NCI-H2227 (cell line): ENCODE data around the gene SLC25A45.

Experiments used
- DNase-seq: peaks from one replicate; lab custom pipeline; 2025; ENCODE audit not compliant: unreplicated experiment; lab: John Stamatoyannopoulos, UW

The SLC25A45 gene

GRCh38 chr11:65404638-65405339 lies 22.3 kb upstream of the SLC25A45 start:
- no peak for DNase-seq

DNA sequence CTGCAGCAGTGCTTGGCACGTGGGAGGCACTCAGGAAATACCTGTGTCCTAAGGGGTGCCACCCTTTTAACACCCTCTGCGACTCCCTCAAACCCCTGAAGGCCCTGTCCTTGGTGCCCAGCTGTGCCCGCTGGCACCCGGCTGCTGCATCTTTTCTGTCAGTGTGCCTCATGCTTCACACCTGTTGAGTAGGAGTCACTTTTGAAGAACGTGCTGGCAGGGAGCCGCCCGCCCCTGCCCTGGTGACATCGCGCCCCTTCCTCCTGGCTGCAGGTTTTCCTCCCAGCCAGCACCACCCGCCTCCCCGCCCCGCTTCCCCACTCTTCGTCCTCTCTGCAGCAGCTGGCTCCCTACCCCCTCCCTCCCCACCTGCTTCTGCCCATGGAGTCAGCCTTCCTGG lies 21.8 kb upstream of the SLC25A45 start:
- DNase-seq = no peak

DNA sequence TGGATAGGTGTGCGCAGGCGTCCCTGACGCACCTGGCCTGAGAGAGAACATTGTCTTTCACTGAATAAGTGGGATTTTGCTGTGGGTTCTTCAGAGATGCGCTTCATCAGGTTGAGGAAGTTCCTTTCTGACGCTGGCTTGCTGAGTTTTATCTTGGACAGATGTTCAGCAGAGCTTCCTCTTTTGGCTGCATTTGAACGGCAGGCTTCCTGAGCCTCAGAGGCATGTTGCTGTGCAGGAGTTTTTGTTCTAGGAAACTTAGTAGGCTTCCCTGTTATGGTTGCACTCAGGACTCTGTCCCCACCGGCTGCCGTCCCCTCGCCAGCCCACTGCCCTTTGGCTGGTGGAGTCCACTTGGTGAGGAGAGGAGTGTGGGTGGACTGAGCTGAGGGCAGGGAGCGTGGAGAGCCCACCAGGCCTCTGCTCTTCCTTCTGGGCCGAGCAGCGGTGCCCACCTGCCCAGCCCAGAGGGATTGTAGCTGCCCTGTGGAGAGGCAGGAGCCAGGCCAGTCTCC lies 21.2 kb upstream of the SLC25A45 start:
- no peak for DNase-seq

GRCh38 chr11:65402790-65403189 lies 20.3 kb upstream of the SLC25A45 start:
- no peak for DNase-seq

DNA sequence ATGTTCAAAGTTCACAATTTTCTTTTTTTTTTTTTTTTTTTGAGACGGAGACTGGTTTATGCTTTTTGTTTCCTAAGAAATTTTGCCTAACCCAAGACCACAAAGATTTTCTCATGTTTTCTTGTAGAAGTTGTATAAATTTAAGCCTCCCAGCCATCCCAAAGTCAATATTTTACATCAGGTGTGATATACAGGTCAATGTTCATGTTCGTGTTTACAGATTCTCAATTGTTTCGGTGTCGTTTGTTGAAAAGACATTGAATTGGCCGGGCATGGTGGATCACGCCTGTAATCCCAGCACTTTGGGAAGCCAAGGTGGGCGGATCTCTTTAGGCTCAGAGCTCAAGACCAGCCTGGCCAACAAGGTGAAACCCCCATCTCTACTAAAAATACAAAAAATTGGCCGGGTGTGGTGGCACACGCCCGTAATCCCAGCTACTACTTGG lies 19.4 kb upstream of the SLC25A45 start:
- DNase-seq = no peak

GRCh38 chr11:65401073-65401802 lies 18.8 kb upstream of the SLC25A45 start:
- DNase-seq = no peak

- no peak for DNase-seq
Observed at GRCh38 chr11:65400307-65401072, 18.0 kb upstream of the SLC25A45 start.

GRCh38 chr11:65399845-65400244 lies 17.4 kb upstream of the SLC25A45 start:
- no peak for DNase-seq

- DNase-seq = no peak
Observed at GRCh38 chr11:65399249-65399648, 16.8 kb upstream of the SLC25A45 start.

- no peak for DNase-seq
Observed at GRCh38 chr11:65398362-65398910, 16.0 kb upstream of the SLC25A45 start.

- no peak for DNase-seq
Observed at GRCh38 chr11:65396769-65397745, 14.6 kb upstream of the SLC25A45 start.

- no peak for DNase-seq
Observed at GRCh38 chr11:65395961-65396530, 13.6 kb upstream of the SLC25A45 start.

- DNase-seq = no peak
Observed at GRCh38 chr11:65394125-65394536, 11.7 kb upstream of the SLC25A45 start.

DNA sequence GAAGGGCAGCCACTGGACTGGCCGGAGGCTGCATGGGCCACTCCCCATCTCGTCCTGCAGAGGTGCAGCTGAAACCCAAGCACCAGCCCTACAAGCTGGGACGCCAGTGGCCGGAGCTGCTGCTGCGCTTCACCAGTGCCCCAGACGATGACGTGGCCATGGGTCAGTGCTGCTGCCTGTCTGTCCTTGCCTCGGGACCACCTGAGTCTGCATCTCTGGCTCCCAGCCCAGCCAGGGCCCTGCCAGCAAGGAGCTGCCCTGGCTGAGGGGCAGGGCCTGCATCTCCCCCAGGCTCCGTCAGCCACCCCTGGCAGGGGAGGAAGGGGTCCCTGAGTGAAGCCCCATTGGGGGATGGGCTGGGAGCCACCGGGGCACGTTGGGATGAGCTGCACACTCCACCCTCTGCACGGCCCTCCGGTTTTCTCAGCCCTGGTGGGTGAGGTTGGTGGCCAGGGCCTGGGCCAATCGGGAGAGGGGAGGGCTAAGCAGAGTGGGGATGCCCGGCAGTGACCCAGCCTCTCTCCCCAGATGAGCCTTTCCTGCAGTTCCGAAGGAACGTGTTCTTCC lies 11.2 kb upstream of the SLC25A45 start:
- DNase-seq = no peak

- DNase-seq = no peak
Observed at GRCh38 chr11:65392899-65393298, 10.5 kb upstream of the SLC25A45 start.

DNA sequence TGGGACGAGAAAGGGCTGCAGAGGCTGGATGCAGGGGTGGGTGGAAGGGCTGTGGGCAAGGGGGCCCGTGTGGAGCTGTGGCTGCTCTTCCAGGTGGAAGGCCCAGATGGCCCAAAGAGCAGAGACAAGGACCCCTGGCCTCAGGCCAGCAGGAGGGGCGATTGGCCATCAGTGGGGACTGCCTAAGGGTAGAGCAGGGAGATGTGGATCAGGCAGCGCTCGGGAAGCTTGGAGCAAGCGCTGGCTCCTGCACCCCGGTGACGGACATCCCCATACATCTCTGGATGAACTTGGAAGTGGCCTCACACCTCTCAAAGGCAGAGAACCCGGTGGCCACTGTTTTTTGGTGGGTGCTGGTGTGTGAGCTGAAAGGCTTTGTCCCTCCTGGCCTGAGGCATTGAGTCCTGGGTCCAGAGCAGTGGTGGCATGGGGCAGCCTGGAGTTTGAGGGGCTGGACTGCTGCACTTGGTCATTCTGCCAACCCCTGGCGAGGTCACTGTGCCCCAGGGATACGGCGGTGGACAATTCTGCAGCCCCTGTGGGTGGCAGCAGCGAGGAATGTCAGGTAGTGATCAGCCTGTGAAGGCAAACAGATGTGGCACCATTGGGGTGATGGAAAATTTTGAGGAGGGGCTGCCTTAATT lies 9.9 kb upstream of the SLC25A45 start:
- DNase-seq = no peak

GRCh38 chr11:65390996-65391395 lies 8.6 kb upstream of the SLC25A45 start:
- no peak for DNase-seq

DNA sequence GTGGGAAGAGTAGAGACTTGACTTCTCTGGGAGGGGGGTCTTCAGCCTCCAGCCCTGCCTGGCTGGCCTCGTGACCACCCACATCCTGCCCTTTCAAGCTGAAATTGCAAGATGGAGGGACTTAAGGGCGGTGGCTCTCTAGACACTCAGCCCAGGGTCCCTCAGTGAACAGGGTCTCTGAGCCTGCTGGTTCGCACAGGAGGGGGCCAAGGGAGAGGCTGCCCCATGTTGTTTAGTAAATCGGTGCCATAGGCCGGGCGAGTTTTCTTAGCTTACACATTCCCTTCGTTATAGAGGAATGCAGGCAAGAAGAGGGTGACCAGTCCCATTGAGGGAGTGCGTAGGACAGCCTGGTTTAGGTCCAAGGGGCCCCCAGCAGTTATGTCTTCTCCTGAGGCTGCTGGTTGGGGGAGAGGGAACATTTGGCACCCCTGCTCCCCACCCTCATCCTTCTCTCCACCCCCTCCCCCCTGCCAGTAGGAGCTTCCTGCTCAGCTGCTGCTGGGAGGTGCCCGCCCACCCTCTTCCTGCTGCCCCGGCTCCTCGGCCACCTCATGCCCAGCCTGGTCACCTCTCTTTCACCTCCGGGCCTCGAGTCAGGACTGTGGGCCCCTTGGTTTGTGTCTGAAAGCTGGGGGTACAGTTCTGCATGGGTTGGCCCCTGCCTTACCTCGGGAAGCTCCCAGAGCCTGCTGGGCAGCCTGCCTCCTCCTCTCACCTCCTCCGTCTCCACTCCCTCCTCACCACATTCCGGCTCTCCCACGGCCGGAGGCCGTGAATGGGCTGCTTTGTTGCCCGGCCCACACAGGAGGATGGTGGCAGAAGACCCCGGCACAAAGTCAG lies 7.9 kb upstream of the SLC25A45 start:
- no peak for DNase-seq
